ENCODE results near the gene FSTL4.
A peak's percentile ranks its signal among the peaks of the same experiment; 100 is the strongest.

Gene FSTL4

GRCh38 chr5:133309166-133309795, 303.1 kb downstream of the FSTL4 start:
- DNase-seq = no peak

- DNase-seq = no peak
Observed at GRCh38 chr5:133307275-133307674, 305.1 kb downstream of the FSTL4 start.

- no peak for DNase-seq
Observed at GRCh38 chr5:133304707-133305216, 307.6 kb downstream of the FSTL4 start.

GRCh38 chr5:133304178-133304577, 308.2 kb downstream of the FSTL4 start:
- DNase-seq = no peak

GRCh38 chr5:133303298-133303697, 309.0 kb downstream of the FSTL4 start:
- DNase-seq = no peak

- no peak for DNase-seq
Observed at GRCh38 chr5:133299728-133300127, 312.6 kb downstream of the FSTL4 start.

GRCh38 chr5:133299021-133299420, 313.3 kb downstream of the FSTL4 start:
- no peak for DNase-seq

- DNase-seq = no peak
Observed at GRCh38 chr5:133298447-133298846, 313.9 kb downstream of the FSTL4 start.

GRCh38 chr5:133297293-133297692, 315.0 kb downstream of the FSTL4 start:
- DNase-seq = no peak

GRCh38 chr5:133296624-133297023, 315.7 kb downstream of the FSTL4 start:
- DNase-seq = no peak

GRCh38 chr5:133295520-133295919, 316.8 kb downstream of the FSTL4 start:
- DNase-seq = no peak

- DNase-seq = no peak
Observed at GRCh38 chr5:133294380-133294779, 318.0 kb downstream of the FSTL4 start.

GRCh38 chr5:133293960-133294359, 318.4 kb downstream of the FSTL4 start:
- no peak for DNase-seq

GRCh38 chr5:133292300-133292699, 320.0 kb downstream of the FSTL4 start:
- DNase-seq = no peak

GRCh38 chr5:133291524-133291923, 320.8 kb downstream of the FSTL4 start:
- DNase-seq = no peak

GRCh38 chr5:133290669-133291240, 321.6 kb downstream of the FSTL4 start:
- DNase-seq = peak; percentile 67

GRCh38 chr5:133289686-133290367, 322.5 kb downstream of the FSTL4 start:
- peak; percentile 84 for DNase-seq

GRCh38 chr5:133287500-133287899, 324.8 kb downstream of the FSTL4 start:
- DNase-seq = no peak

- DNase-seq = no peak
Observed at GRCh38 chr5:133286483-133286882, 325.9 kb downstream of the FSTL4 start.

GRCh38 chr5:133285583-133286021, 326.7 kb downstream of the FSTL4 start:
- DNase-seq = no peak

- no peak for DNase-seq
Observed at GRCh38 chr5:133284306-133284705, 328.0 kb downstream of the FSTL4 start.

GRCh38 chr5:133278317-133278716, 334.0 kb downstream of the FSTL4 start:
- DNase-seq = no peak

GRCh38 chr5:133277744-133278143, 334.6 kb downstream of the FSTL4 start:
- no peak for DNase-seq

GRCh38 chr5:133276171-133276570, 336.2 kb downstream of the FSTL4 start:
- no peak for DNase-seq

Measured in NCI-H187 treated with DMSO at 0.1 percent for 48 hours (cell line).